Trophoblast cell (in vitro differentiated cells and primary cell): ENCODE measurements around the gene C4A.

Source experiments
- DNase-seq, 2 donors: peaks; one replicate each; pipeline ENCODE4 v3.0.0-alpha.2; 2016
- H2AFZ ChIP-seq: 2 replicates; pipeline ENCODE4 v1.6.1; 2013; ENCODE audit warnings: low read length, moderate library complexity, mild to moderate bottlenecking; ENCODE audit not compliant: insufficient read depth, poor library complexity
- H2AK5ac ChIP-seq: 2 replicates; pipeline ENCODE4 v1.6.1; 2013; ENCODE audit warnings: mild to moderate bottlenecking, low read length
- H2BK120ac ChIP-seq: 2 replicates; pipeline ENCODE4 v1.6.1; 2013; ENCODE audit warnings: low read length, mild to moderate bottlenecking, moderate library complexity; ENCODE audit not compliant: insufficient read depth, poor library complexity
- H2BK12ac ChIP-seq: 2 replicates; pipeline ENCODE4 v1.6.1; 2013; ENCODE audit warnings: mild to moderate bottlenecking, low read length, moderate library complexity
- H2BK5ac ChIP-seq: 2 replicates; pipeline ENCODE4 v1.6.1; 2013; ENCODE audit warnings: low read length, low read depth, moderate library complexity, mild to moderate bottlenecking; ENCODE audit not compliant: poor library complexity
- H3K14ac ChIP-seq: 2 replicates; pipeline ENCODE4 v1.6.1; 2013; ENCODE audit warnings: mild to moderate bottlenecking, low read length
- H3K18ac ChIP-seq: 2 replicates; pipeline ENCODE4 v1.6.1; 2013; ENCODE audit warnings: mild to moderate bottlenecking, low read length
- H3K23ac ChIP-seq: 2 replicates; pipeline ENCODE4 v1.6.1; 2013; ENCODE audit warnings: low read length
- H3K27ac ChIP-seq: 2 replicates; pipeline ENCODE4 v1.5.1; 2013; ENCODE audit warnings: low read depth, mild to moderate bottlenecking, inconsistent platforms, low read length, moderate library complexity
- H3K27me3 ChIP-seq: 2 replicates; pipeline ENCODE4 v1.6.1; 2013; ENCODE audit warnings: inconsistent platforms, mild to moderate bottlenecking, low read length, moderate library complexity; ENCODE audit not compliant: insufficient read depth
- H3K36me3 ChIP-seq, 2 experiments: 1 replicate in 1 of 2; 2 replicates in 1 of 2; pipeline ENCODE4 v1.6.1; 2013; ENCODE audit warnings: low read length in 2 of 2, mild to moderate bottlenecking in 2 of 2, moderate library complexity in 1 of 2; ENCODE audit not compliant: insufficient read depth in 2 of 2, control insufficient read depth in 1 of 2
- H3K4ac ChIP-seq: 2 replicates; pipeline ENCODE4 v1.6.1; 2013; ENCODE audit warnings: low read depth, mild to moderate bottlenecking, low read length, moderate library complexity
- H3K4me1 ChIP-seq, 2 experiments: 1 replicate in 1 of 2; 2 replicates in 1 of 2; pipeline ENCODE4 v1.6.1; 2013; ENCODE audit warnings: low read length in 2 of 2, mild to moderate bottlenecking in 2 of 2, moderate library complexity in 1 of 2; ENCODE audit not compliant: insufficient read depth in 2 of 2, control insufficient read depth in 1 of 2
- H3K4me2 ChIP-seq: 2 replicates; pipeline ENCODE4 v1.6.1; 2013; ENCODE audit warnings: inconsistent platforms, mild to moderate bottlenecking, low read length, moderate library complexity
- H3K4me3 ChIP-seq: 2 replicates; pipeline ENCODE4 v1.5.1; 2013; ENCODE audit warnings: mild to moderate bottlenecking, low read depth, low read length, inconsistent platforms
- H3K79me1 ChIP-seq: one replicate; pipeline ENCODE4 v1.6.1; 2013; ENCODE audit warnings: low read length
- H3K79me2 ChIP-seq: 2 replicates; pipeline ENCODE4 v1.6.1; 2013; ENCODE audit warnings: low read length, mild to moderate bottlenecking; ENCODE audit not compliant: control insufficient read depth, insufficient read depth, poor library complexity
- H3K9ac ChIP-seq: 2 replicates; pipeline ENCODE4 v1.6.1; 2013; ENCODE audit warnings: mild to moderate bottlenecking, low read length
- H3K9me3 ChIP-seq: 2 replicates; pipeline ENCODE4 v1.6.1; 2013; ENCODE audit warnings: low read depth, mild to moderate bottlenecking, control low read depth, inconsistent platforms, low read length; ENCODE audit not compliant: insufficient read depth
- H4K12ac ChIP-seq: 2 replicates; pipeline ENCODE4 v1.6.1; 2013; ENCODE audit warnings: low read depth, mild to moderate bottlenecking, low read length, moderate library complexity
- H4K8ac ChIP-seq: 2 replicates; pipeline ENCODE4 v1.6.1; 2013; ENCODE audit warnings: low read depth, mild to moderate bottlenecking, low read length, moderate library complexity
- H4K91ac ChIP-seq: one replicate; pipeline ENCODE4 v1.6.1; 2013; ENCODE audit warnings: low read depth, mild to moderate bottlenecking, low read length, moderate library complexity
- WGBS: extraction: QIAGEN DNeasy Blood & Tissue Kit; methylation state at CpG from one replicate; pipeline ENCODE4 v1.1.7; 2013; ENCODE audit warnings: missing lambda C conversion rate; ENCODE audit not compliant: insufficient read length, insufficient coverage; ENCODE audit errors: extremely low coverage; 5-methylcytosine and 5-hydroxymethylcytosine counted together

C4A gene

DNA sequence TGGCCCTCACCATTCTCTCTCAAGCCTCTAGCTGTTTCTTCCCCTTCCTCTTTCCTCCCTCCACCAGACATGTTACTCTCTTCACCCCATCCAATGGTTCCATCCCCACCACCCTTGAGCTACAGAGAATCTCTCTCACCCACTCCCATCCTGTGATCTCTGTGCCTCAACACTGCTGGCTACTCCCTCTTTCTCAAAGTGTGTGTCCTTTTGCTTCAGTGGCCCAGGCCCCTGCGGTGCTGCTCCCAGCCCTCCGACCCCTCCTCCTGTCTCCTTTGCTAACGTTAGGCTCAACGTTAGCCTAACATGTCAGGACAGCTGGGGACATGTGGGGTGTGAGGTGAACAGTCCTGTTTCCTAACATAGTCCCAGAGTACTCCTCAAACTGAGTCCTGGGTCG lies 29.0 kb upstream of the C4A start:
- H2BK120ac ChIP-seq: no peak overlapping the region
- H3K27ac ChIP-seq: no peak overlapping the region
- no peak overlapping the region for H2AK5ac ChIP-seq
- no peaks in the 10 kb centered on the region for H3K27me3 ChIP-seq
- no peak overlapping the region for H3K23ac ChIP-seq
- DNase-seq: no peak
- no peak overlapping the region for H3K4me3 ChIP-seq
- H4K12ac ChIP-seq: no peak overlapping the region
- H3K79me2 ChIP-seq: no peaks in the 10 kb centered on the region
- H3K9ac ChIP-seq: no peak overlapping the region
- H3K36me3 ChIP-seq: peaks cover 36 to 52% of the 10 kb centered on the region in 2 experiments
- no peak overlapping the region for H4K91ac ChIP-seq
- H2AFZ ChIP-seq: no peak overlapping the region
- no peak overlapping the region for H3K4ac ChIP-seq
- no peaks in the 10 kb centered on the region for H3K4me1 ChIP-seq
- no peak overlapping the region for H4K8ac ChIP-seq
- no peaks in the 10 kb centered on the region for H3K9me3 ChIP-seq
- no peak overlapping the region for H2BK5ac ChIP-seq
- no peak overlapping the region for H3K18ac ChIP-seq
- H2BK12ac ChIP-seq: no peak overlapping the region
- H3K14ac ChIP-seq: no peak overlapping the region
- H3K79me1 ChIP-seq: no peaks in the 10 kb centered on the region
- WGBS: no CpG with 5 or more reads among the region's 5 CpGs
- H3K4me2 ChIP-seq: no peak overlapping the region

DNA sequence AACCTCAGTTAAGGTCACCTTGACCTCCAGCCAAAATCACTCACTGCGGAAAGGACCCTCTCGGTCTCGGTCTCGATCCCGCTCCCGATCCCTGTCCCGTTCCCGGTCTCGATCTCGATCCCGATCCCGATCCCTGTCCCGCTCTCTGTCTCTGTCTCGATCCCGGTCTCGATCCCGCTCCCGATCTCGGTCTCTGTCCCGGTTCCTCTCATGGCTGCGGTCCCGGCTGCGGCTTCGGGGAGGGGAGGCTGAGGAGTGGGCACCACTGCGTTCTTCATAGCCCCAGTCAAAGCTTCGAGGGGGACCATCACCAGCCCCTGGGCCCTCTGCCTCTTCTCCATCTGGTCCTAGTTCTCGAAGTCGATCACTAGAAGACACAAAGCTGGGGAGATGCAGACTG lies 27.3 kb upstream of the C4A start:
- Histone ChIP-seq H2BK5ac (no peak overlapping the region), H4K91ac (no peak overlapping the region), H3K79me2 (peaks cover 12% of the 10 kb centered on the region), H3K36me3 (peaks cover 36 to 52% of the 10 kb centered on the region in 2 experiments), H2BK12ac (no peak overlapping the region), H3K18ac (no peak overlapping the region), H3K27me3 (no peaks in the 10 kb centered on the region), H4K8ac (no peak overlapping the region), H2AK5ac (no peak overlapping the region), H3K23ac (no peak overlapping the region), H3K4me2 (no peak overlapping the region), H3K4ac (no peak overlapping the region), H3K79me1 (peaks cover 7% of the 10 kb centered on the region), H2BK120ac (no peak overlapping the region), H2AFZ (no peak overlapping the region), H4K12ac (no peak overlapping the region), H3K4me3 (no peak overlapping the region), H3K27ac (no peak overlapping the region), H3K14ac (no peak overlapping the region), H3K4me1 (peaks cover 7% of the 10 kb centered on the region in 2 experiments), H3K9me3 (no peaks in the 10 kb centered on the region), H3K9ac (no peak overlapping the region)
- DNase-seq: no peak
- no CpG with 5 or more reads among the region's 28 CpGs for WGBS

DNA sequence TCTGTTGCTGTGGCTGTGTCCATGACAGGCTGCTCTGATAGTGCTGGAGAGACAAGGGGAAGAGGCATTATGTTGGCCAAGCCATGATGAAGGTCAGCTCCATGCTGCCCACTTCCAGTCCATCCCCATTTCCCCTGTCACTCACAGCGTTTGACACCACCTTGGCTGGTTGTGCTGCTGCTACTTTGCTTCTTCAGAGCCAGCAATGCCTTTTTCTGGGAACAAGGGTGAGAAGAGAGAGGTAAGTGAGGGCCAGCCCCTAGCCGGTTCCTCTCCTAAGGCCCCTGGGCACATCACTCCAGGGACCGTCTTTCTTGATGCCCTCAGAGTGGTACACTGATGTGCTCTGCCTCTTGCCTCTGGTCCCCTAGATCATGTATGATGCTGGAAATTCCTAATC lies 25.1 kb upstream of the C4A start:
- Histone ChIP-seq H3K79me1 (peaks cover 7% of the 10 kb centered on the region), H3K36me3 (peaks cover 45 to 53% of the 10 kb centered on the region in 2 experiments), H3K79me2 (peaks cover 12% of the 10 kb centered on the region), H3K4ac (no peak overlapping the region), H3K9me3 (no peaks in the 10 kb centered on the region), H2AK5ac (no peak overlapping the region), H2AFZ (no peak overlapping the region), H3K14ac (no peak overlapping the region), H3K18ac (no peak overlapping the region), H4K91ac (no peak overlapping the region), H3K9ac (no peak overlapping the region), H2BK5ac (no peak overlapping the region), H3K23ac (no peak overlapping the region), H2BK120ac (no peak overlapping the region), H2BK12ac (no peak overlapping the region), H3K27me3 (no peaks in the 10 kb centered on the region), H4K8ac (no peak overlapping the region), H3K4me2 (no peak overlapping the region), H3K4me3 (no peak overlapping the region), H3K4me1 (peaks cover 8 to 11% of the 10 kb centered on the region in 2 experiments), H3K27ac (no peak overlapping the region), H4K12ac (no peak overlapping the region)
- WGBS: no CpG with 5 or more reads among the region's 3 CpGs
- no peak for DNase-seq

DNA sequence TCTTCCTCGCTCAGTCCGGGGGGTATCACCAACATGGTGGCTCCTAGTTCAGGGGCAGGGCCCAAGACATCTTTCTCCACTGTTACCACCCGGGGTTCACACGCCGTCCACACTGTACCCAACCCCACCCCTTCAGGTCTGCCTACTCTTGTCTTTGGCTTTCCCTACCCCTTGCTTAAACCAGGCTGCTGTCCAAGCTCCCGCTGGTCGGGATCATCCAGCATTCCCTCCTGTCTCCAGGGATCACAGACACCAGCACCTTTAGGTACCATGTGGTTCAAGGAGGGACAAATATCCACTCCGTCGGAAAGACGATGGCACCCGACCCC lies 23.5 kb upstream of the C4A start:
- peak overlapping the region; percentile 91 for H4K12ac ChIP-seq
- H3K9ac ChIP-seq: peak overlapping the region; percentile 94
- peak overlapping the region; percentile 51 for H2BK5ac ChIP-seq
- WGBS: no CpG with 5 or more reads among the region's 11 CpGs
- peak overlapping the region; percentile 95 for H3K4me3 ChIP-seq
- peak overlapping the region; percentile 28 for H2BK120ac ChIP-seq
- H4K91ac ChIP-seq: peak overlapping the region; percentile 89
- no peak overlapping the region for H2BK12ac ChIP-seq
- peak overlapping the region; percentile 85 for H3K14ac ChIP-seq
- peaks cover 50 to 56% of the 10 kb centered on the region in 2 experiments for H3K36me3 ChIP-seq
- no peak overlapping the region for H3K27ac ChIP-seq
- peak overlapping the region; percentile 27 for H3K18ac ChIP-seq
- H2AFZ ChIP-seq: peak overlapping the region; percentile 95
- peak overlapping the region; percentile 97 for H2AK5ac ChIP-seq
- H3K4me2 ChIP-seq: peak overlapping the region; percentile 82
- H3K27me3 ChIP-seq: no peaks in the 10 kb centered on the region
- H3K79me2 ChIP-seq: peaks cover 12% of the 10 kb centered on the region
- H3K23ac ChIP-seq: no peak overlapping the region
- peaks cover 7% of the 10 kb centered on the region for H3K79me1 ChIP-seq
- H3K4me1 ChIP-seq: peaks cover 8 to 11% of the 10 kb centered on the region in 2 experiments
- peak overlapping the region; percentile 95 for H4K8ac ChIP-seq
- no peaks in the 10 kb centered on the region for H3K9me3 ChIP-seq
- peak overlapping the region; percentile 93 for H3K4ac ChIP-seq
- DNase-seq: no peak
